Left lobe of liver (tissue), 2 donors: ENCODE data around the gene CSH2. TPM values are rescaled to one million over a fixed set of nuclear protein-coding genes. Genes with fewer than 3 reads are reported as not detected.
A peak's percentile ranks its signal among the peaks of the same experiment; 100 is the strongest.
"Not testable (repeated sequence)": the region's sequence is repeated elsewhere in the genome, so short reads cannot be mapped to it uniquely, and the experiment has no call there.

Experiments
- ATAC-seq: fragments of 200-7000 bp; cut with Tn5 transposase; one replicate; pipeline ENCODE4 v1.9.1; 2020; ENCODE audit warnings: mild to moderate bottlenecking, moderate library complexity
- DNase-seq: peaks from one replicate; pipeline ENCODE4 v3.0.0-alpha.2; 2020; ENCODE audit warnings: low spot score
- total RNA-seq: library from RNA; stranded (reverse); gene quantifications from one replicate; pipeline ENCODE4 v1.2.1, GENCODE V29; 2021
- donor health status: DM: no; HTN: no; CAD: no; lungs with moderate emphysema.
- donor health status: DM: no; HTN: yes; CAD: no.

Gene CSH2
- total RNA-seq, 1 donor from 2014 or later = not detected

DNA sequence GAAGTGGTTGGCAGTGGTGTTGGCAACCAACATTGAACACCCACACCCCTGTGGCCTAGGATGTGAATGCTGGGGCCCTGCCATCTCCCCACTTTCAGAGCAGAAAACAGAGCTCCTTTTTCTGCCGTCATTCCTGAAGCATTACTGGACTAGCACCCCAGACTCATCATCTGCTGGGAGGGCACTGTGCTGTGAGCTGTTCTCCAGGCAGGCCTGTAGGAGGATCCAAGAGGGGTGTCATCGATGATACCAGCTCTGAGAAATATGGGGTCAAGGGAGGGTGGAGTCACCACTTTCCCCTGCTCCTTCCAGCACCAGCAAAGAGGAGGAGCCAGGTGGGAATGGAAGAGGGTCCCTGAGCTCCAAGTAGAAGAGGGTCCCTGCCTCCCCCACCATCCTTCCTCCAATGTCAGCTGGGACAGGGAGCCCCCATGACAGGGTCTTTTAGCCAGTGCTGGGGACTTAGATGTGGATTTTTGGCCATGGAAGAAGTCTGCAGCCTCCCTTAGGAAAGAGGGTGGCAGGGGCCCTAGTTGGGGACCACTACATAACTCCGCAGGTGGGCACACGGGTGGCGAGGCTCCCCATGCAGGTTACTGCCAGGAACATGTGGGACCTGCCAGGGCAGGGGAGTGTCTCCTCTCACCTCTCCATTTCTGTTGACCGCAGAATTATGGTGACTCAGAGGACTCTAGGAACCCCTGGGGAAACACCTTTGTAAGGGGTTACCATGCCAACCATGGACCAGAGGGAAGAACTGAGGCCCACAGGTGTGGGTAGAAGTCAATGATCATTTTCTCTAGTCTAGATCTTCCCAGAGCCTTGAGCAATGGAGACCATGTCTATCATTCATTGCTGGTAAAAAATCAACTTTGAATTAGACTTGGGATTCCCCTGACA is 25.7 kb upstream of the CSH2 start:
- not testable (repeated sequence) for ATAC-seq, DNase-seq

DNA sequence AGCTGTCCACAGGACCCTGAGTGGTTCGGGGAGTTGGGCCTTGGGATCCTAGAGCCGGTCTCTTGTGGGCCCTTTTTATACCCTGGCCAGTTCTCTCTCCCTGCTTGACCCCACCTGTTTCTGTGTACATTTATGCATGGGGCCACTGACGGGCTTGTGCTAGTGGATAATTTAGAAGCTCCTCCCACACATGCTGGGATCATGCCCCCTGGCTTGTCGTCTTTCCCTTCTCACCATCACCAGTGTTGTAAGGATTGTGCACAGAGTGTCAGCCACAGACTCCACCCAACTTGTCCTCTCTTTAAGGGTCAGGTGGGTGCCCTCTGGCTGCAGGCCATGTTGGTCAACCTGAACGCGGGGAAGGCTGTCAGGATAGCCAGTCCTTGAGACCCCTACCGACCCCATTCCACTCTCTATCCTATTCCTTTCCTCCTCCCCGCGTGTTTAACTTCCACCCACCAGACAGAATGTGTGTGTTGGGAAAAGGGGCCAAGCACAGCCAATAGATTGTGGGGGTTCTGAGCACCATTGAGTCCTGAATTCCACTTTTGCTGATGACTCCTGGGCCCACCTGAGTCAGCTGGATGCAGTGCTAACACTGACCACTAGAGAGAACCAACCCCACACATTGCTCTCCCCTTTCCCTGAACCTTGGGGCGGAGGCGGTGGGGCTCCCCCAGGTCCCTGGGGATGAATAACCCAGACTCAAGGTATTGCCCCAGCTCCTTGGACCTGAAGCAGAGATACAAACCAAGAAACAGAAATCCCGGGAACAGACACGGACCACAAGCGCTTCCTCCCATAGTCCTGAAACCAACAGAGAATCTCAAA is 23.3 kb upstream of the CSH2 start, which contains the start of gene CSH1:
TSS of gene CSH1 (minus strand) at position 51 of the 831 bp plus-strand sequence. CDS start 63 bp downstream, outside the sequence.
- not testable (repeated sequence) for ATAC-seq, DNase-seq

DNA sequence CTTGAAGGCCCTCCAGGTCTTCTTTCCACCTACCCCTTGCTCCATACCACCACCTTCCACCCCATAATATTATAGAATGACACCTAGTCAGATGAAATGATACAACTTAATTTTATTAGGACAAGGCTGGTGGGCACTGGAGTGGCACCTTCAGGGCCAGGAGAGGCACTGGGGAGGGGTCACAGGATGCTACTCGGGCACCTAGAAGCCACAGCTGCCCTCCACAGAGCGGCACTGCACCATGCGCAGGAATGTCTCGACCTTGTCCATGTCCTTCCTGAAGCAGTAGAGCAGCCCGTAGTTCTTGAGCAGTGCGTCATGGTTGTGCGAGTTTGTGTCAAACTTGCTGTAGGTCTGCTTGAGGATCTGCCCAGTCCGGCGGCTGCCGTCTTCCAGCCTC is 21.3 kb upstream of the CSH2 start:
- not testable (repeated sequence) for DNase-seq, ATAC-seq

DNA sequence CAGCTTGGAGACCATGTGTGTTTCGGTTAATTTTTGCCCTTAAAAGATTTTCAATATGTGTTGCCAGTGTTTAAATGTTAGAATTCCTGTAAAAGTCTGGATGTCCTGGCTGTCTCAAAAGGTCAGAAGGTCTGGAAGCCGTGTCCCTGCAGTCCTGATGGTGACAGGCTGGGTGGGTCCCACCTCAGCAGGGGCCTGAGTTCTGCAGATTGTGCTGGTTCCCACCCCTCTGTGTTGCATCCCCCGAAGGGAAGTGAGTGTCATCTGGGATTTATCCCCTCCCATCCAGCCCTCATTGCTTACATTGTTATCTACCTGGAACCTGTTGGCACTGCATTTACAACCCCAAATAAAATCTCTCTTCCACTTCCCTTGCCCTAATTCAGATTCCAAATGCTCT is 20.5 kb upstream of the CSH2 start:
- not testable (repeated sequence) for DNase-seq, ATAC-seq

DNA sequence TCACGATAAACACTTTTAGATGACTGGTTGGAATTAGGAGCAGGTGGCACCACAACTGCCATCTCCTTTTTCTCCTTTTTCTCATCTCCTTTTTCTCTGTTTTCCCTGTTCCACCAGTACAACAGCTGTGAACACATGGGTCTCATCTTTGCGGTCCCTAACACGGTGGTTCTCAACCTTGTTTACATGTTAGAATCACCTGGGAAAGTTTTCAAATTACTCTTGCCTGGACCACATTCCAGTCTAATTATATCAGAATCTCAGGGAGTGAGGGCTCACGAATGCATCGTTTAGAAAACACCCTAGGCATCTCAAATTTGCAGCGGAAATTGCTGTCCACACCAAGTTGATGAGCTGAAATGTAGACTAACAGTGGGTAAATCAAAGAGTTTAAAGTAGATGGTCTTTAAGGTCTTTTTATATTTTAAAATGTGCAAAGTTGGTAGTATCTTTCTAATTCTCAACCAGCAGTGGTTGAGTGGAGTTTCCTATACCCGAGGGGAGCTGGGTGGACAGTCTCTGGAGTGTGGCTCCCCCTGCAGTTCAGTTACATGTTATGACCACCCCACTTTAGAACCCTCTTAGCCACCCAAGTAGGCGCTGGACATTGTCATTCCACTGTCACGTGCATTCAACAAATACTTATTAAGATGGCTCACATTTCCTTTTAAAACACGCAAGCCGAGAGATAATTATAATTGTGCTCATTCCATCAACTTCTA is 19.0 kb upstream of the CSH2 start:
- ATAC-seq, DNase-seq: not testable (repeated sequence)

DNA sequence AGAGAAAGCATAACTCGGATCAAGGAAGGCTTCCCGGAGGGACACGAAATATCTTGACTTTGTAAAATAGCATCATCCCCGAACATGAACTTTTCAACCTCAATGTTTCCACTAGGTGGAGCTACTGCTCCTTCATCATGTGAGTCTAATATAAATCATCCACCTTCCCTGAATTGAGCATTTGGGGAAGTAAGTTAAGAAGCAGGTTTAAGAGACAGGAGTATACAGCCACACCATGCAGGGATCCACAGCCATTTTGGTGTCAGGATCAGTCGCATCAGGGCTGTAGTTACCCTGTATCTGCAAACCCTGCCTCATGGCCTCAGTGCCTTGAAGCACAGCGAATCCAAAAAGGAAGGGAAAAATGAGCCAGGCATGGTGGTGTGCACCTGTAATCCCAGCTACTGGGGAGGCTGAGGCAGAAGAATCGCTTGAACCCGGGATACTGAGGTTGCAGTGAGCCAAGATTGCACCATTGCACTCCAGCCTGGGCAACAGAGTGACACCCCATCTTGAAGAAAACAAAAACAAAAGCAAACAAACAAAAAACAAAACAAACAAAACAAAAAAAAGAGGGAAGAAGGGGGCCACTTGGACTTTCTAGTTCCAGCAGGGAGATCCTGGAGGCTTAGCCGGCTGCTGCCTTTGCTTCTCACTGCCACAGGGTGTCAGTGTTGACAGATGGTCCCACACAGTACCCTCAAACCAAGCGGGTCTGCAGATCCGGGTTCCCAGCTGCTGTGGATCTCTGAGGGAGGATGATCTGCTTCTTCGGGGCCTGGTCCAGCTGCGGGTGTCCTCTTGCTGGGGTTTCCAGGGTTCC is 15.8 kb upstream of the CSH2 start:
- ATAC-seq = peak; percentile 82
- not testable (repeated sequence) for DNase-seq

DNA sequence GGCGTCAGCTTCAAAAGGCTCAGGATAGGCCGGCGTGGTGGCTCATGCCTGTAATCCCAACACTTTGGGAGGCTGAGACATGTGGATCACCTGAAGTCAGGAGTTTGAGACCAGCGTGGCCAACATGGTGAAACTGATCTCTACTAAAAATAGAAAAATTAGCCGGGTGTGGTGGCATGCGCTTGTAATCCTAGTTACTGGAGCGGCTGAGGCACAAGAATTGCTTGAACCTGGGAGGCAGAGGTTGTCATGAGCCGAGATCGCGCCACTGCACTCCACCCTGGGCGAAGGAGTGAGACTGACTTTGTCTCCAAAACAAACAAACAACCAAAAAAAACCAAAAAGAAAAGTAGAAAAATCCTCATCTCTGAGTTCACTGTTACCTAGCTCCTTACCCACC is 11.6 kb upstream of the CSH2 start:
- not testable (repeated sequence) for ATAC-seq, DNase-seq

DNA sequence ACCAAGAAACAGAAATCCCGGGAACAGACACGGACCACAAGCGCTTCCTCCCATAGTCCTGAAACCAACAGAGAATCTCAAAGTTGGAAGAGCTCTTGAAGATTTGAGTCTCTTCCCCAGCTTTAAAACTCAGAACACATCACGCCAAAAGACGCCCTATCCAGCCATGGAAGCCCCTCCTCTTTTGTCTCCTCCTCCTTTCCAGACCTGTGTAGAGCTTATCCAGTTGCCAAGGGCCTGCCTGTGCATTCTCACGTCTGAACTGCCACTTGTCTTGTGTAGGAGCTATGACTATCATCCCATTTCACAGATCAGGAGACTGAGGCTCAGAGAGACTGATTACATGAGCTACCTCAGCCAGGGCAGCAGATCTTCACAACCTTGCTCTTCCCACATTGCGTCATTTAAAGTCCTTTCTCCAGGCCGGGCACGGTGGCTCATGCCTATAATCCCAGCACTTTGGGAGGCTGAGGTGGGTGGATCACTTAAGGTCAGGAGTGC is 9.2 kb upstream of the CSH2 start:
- ATAC-seq, DNase-seq: not testable (repeated sequence)

DNA sequence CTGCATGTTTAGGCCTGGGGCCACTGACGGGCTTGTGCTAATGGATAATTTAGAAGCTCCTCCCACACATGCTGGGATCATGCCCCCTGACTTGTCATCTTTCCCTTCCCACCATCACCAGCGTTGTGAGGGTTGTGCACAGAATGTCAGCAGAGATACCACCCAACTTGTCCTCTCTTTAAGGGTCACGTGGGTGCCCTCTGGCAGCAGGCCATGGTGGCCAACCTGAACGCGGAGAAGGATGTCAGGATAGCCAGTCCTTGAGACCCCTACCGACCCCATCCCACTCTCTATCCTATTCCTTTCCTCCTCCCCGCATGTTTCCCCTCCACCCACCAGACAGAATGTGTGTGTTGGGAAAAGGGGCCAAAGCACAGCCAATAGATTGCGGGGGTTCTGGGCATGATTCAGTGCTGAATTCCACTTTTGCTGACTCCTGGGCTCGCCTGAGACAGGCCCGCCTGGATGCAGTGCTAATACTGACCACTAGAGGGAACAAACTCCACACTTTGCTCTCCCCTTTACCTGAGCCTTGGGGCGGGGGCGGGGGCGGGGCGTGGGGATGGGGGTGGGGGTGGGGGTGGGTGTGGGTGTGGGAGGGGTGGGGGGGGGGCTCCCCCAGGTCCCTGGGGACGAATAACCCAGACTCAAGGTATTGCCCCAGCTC is 8.6 kb upstream of the CSH2 start, which contains the start of gene GH2:
TSS of gene GH2 (minus strand) at position 10 of the 667 bp plus-strand sequence. CDS start 143 bp downstream, outside the sequence.
- peak; percentile 55 for DNase-seq
- peak; percentile 85 for ATAC-seq

DNA sequence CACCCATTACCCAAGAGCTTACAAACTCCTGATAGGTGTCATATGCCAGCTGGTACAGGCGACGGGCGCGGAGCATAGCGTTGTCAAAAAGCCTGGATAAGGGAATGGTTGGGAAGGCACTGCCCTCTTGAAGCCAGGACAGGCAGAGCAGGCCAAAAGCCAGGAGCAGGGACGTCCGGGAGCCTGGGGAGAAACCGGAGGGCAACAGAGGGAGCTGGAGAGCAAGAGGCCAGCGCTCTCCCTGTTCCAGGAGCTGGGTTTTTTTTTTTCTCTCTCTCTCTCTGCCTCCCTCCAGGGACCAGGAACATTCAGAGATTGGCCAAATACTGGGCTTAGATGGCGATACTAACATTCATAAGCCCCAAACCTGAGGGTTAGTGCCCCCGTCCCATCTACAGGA is 7.9 kb upstream of the CSH2 start:
- ATAC-seq (peak; percentile 70), DNase-seq (peak; percentile 49)

DNA sequence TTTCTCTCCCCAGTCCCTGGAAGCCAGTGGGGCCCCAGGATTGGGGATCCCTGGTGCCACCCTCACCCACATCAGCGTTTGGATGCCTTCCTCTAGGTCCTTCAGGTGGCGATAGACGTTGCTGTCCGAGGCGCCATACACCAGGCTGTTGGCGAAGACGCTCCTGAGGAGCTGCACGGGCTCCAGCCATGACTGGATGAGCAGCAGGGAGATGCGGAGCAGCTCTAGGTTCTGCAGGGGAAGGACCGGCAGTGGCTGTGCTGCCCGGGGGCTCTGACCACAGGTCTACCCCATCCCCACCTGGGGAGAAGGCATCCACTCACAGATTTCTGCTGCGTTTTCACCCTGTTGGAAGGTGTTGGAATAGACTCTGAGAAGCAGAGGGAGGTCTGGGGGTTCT is 7.2 kb upstream of the CSH2 start:
- DNase-seq (no peak), ATAC-seq (no peak)

DNA sequence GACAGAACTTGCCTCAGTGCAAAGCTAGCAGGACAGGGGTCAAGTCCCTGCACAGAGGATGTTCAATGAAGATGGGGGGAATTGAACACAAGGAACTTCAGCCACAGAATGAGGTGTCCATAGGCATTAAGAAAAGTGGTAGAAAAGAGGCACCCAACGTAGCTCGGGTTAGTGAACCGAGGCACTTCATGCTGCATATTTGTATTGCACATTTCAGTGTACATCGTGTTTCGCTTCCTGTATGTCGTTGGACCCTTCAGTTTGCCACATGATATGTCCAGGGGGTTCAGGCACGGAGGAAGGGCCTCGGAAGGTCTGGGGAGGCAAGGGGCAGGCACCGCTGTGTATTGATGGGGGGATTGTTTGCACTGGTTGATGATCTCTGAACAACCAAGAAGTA is 4.9 kb upstream of the CSH2 start:
- DNase-seq, ATAC-seq: not testable (repeated sequence)

DNA sequence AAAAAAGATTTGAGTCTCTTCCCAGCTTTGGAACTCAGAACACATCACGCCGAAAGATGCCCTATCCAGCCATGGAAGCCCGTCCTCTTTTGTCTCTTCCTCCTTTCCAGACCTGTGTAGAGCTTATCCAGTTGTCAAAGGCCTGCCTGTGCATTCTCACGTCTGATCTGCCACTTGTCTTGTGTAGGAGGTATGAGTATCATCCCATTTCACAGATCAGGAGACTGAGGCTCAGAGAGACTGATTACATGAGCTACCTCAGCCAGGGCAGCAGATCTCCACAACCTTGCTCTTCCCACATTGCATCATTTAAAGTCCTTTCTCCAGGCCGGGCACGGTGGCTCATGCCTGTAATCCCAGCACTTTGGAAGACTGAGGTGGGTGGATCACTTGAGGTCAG is 1.2 kb upstream of the CSH2 start:
- not testable (repeated sequence) for ATAC-seq

DNA sequence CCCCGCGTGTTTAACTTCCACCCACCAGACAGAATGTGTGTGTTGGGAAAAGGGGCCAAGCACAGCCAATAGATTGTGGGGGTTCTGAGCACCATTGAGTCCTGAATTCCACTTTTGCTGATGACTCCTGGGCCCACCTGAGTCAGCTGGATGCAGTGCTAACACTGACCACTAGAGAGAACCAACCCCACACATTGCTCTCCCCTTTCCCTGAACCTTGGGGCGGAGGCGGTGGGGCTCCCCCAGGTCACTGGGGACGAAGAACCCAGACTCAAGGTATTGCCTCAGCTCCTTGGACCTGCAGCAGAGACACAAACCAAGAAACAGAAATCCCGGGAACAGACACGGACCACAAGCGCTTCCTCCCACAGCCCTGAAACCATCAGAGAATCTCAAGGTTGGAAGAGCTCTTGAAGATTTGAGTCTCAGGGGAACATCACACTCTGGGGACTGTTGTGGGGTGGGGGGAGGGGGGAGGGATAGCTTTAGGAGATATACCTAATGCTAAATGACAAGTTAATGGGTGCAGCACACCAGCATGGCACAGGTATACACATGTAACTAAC is 667 bp upstream of the CSH2 start:
- not testable (repeated sequence) for ATAC-seq, DNase-seq

More for the DNA sequence above, 1.2 kb upstream of the CSH2 start:
- DNase-seq = not testable (repeated sequence)

DNA sequence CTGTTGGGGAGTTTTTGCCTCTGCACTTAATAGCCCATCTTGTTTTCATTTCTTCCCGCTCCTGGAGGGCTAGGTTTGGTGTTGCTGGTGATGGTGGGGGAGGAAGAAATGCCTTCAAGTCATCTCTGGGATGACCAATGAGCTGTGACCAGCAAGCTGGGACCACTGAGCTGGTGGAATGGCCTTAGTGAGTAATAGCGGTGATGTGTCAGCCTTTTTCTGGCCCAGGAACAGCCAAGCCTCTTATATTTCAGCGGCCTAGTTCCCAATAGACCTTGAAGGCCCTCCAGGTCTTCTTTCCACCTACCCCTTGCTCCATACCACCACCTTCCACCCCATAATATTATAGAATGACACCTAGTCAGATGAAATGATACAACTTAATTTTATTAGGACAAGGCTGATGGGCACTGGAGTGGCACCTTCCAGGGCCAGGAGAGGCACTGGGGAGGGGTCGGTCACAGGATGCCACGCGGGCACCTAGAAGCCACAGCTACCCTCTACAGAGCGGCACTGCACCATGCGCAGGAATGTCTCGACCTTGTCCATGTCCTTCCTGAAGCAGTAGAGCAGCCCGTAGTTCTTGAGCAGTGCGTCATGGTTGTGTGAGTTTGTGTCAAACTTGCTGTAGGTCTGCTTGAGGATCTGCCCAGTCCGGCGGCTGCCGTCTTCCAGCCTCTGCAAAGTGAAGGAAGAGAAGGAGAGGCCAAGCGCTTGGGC is 1.7 kb downstream of the CSH2 start:
- not testable (repeated sequence) for ATAC-seq, DNase-seq

DNA sequence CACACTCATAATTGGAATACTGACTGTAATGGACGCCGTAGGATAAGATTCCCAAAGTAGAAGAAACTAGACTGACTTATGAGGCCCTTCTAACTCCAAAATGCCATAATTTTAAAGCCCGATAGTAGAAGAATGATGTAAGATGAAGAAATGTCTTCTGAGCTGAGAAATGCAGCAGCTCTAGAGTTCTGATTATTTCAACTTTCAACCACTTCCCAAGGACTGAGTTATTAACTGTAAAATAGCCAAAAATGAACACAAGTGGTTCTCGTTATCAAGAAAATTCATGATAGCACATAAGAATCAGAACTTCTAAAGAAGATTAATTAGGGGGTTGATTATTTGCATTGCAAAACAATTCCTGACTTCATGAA is 3.2 kb downstream of the CSH2 start:
- not testable (repeated sequence) for DNase-seq

DNA sequence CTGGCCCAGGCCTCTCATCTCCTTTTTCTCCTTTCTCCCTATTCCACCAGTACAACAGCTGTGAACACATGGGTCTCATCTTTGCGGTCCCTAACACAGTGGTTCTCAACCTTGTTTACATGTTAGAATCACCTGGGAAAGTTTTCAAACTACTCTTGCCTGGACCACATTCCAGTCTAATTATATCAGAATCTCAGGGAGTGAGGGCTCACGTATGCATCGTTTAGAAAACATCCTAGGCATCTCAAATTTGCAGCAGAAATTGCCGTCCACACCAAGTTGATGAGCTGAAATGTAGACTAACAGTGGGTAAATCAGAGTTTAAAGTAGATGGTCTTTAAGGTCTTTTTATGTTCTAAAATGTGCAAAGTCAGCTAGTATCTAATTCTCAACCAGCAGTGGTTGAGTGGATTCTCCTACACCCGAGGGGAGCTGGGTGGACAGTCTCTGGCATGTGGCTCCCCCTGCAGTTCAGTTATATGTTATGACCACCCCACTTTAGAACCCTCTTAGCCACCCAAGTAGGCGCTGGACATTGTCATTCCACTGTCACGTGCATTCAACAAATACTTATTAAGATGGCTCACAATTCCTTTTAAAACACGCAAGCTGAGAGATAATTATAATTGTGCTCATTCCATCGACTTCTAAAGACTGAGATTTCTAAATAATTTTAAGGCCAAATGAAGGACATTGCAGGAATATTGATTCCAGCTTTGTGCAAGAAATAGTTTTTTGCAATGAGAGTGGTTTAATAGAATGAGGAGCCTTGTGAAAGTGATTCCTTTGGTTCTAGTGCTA is 3.8 kb downstream of the CSH2 start:
- not testable (repeated sequence) for DNase-seq, ATAC-seq

More for the DNA sequence above, 3.2 kb downstream of the CSH2 start:
- not testable (repeated sequence) for ATAC-seq
